WTC11 (cell line): ENCODE results near the gene COL5A1. TPM values are rescaled to one million over a fixed set of nuclear protein-coding genes. Genes with fewer than 3 reads are reported as not detected.
A peak's percentile ranks its signal among the peaks of the same experiment; 100 is the strongest.

ENCODE experiments used
- ATAC-seq: fragments of 200-7000 bp; cut with Tn5 transposase; 2 replicates; pipeline ENCODE4 v1.10.0; 2021; ENCODE audit warnings: mild to moderate bottlenecking, moderate library complexity
- CTCF ChIA-PET: fragments of 300-600 bp; sonication (Branson Sonifier 250); formaldehyde crosslinking; loops from one replicate; lab custom pipeline; 2021; ENCODE audit warnings: antibody characterized with exemption; lab: Charles Lee
- POLR2A ChIA-PET: fragments of 350-600 bp; sonication (Branson Sonifier 250); formaldehyde crosslinking; loops from one replicate; lab custom pipeline; 2021; ENCODE audit warnings: antibody characterized with exemption; lab: Charles Lee
- DNase-seq: peaks from one replicate; pipeline ENCODE4 v3.0.0; 2021; ENCODE audit warnings: low spot score
- H3K27ac Mint-ChIP-seq: 2 replicates; pipeline ENCODE4 v1.8.0; 2021; ENCODE audit warnings: mixed read lengths
- H3K27me3 Mint-ChIP-seq: 2 replicates; pipeline ENCODE4 v1.8.0; 2021; ENCODE audit warnings: low read depth, mild to moderate bottlenecking, moderate library complexity, mixed read lengths
- H3K36me3 Mint-ChIP-seq: 2 replicates; pipeline ENCODE4 v1.8.0; 2021; ENCODE audit warnings: mixed read lengths
- H3K4me1 Mint-ChIP-seq: 2 replicates; pipeline ENCODE4 v1.8.0; 2022; ENCODE audit warnings: mixed read lengths
- H3K4me3 Mint-ChIP-seq: 2 replicates; pipeline ENCODE4 v1.8.0; 2021; ENCODE audit warnings: mild to moderate bottlenecking, moderate library complexity, mixed read lengths
- H3K9me3 Mint-ChIP-seq: 2 replicates; pipeline ENCODE4 v1.8.0; 2021; ENCODE audit warnings: mixed read lengths
- ATF1 ChIP-seq: sonication (generic); formaldehyde crosslinking; IDR thresholded peaks from 2 replicates; pipeline ENCODE4 v1.8.1; 2023; ENCODE audit warnings: mild to moderate bottlenecking, moderate library complexity, missing genetic modification reagents
- CREM ChIP-seq: sonication (generic); formaldehyde crosslinking; IDR thresholded peaks from 2 replicates; pipeline ENCODE4 v1.8.1; 2022; ENCODE audit warnings: mild to moderate bottlenecking, missing genetic modification reagents, moderate library complexity
- E2F5 ChIP-seq: sonication (generic); formaldehyde crosslinking; IDR thresholded peaks from 2 replicates; pipeline ENCODE4 v1.8.1; 2022; ENCODE audit warnings: mild to moderate bottlenecking, moderate library complexity, missing genetic modification reagents
- ESRRA ChIP-seq: sonication (generic); formaldehyde crosslinking; IDR thresholded peaks from 2 replicates; pipeline ENCODE4 v1.8.1; 2022; ENCODE audit warnings: mild to moderate bottlenecking, missing genetic modification reagents, borderline replicate concordance
- ETV6 ChIP-seq: sonication (generic); formaldehyde crosslinking; IDR thresholded peaks from 2 replicates; pipeline ENCODE4 v1.8.1; 2022; ENCODE audit warnings: mild to moderate bottlenecking, missing genetic modification reagents
- FOXJ3 ChIP-seq: sonication (generic); formaldehyde crosslinking; IDR thresholded peaks from 2 replicates; pipeline ENCODE4 v1.9.0; 2021; ENCODE audit warnings: missing genetic modification reagents, mild to moderate bottlenecking, borderline replicate concordance
- FOXK1 ChIP-seq: sonication (generic); formaldehyde crosslinking; IDR thresholded peaks from 2 replicates; pipeline ENCODE4 v1.8.0; 2022; ENCODE audit warnings: mild to moderate bottlenecking, moderate library complexity, missing genetic modification reagents
- GABPB1 ChIP-seq: sonication (generic); formaldehyde crosslinking; IDR thresholded peaks from 2 replicates; pipeline ENCODE4 v1.8.1; 2023; ENCODE audit warnings: mild to moderate bottlenecking, missing genetic modification reagents
- GTF2I ChIP-seq: fragments of 250-450 bp; sonication (Bioruptor Pico); conservative IDR thresholded peaks from 2 replicates; pipeline ENCODE4 v1.4.0; 2021; ENCODE audit warnings: mild to moderate bottlenecking
- HMGA2 ChIP-seq: fragments of 250-450 bp; sonication (Bioruptor Pico); IDR thresholded peaks from 2 replicates; pipeline ENCODE4 v1.4.0; 2021; ENCODE audit warnings: mild to moderate bottlenecking, moderate library complexity
- JUN ChIP-seq: sonication (generic); formaldehyde crosslinking; IDR thresholded peaks from 2 replicates; pipeline ENCODE4 v1.8.0; 2023; ENCODE audit warnings: mild to moderate bottlenecking, missing genetic modification reagents
- MAX ChIP-seq: sonication (generic); formaldehyde crosslinking; IDR thresholded peaks from 2 replicates; pipeline ENCODE4 v1.8.0; 2022; ENCODE audit warnings: mild to moderate bottlenecking, missing genetic modification reagents
- MXD4 ChIP-seq: fragments of 250-450 bp; sonication (Bioruptor Pico); IDR thresholded peaks from 2 replicates; pipeline ENCODE4 v1.8.0; 2021; ENCODE audit warnings: mild to moderate bottlenecking, moderate library complexity, borderline replicate concordance
- NFATC4 ChIP-seq: fragments of 250-450 bp; sonication (Bioruptor Pico); IDR thresholded peaks from 2 replicates; pipeline ENCODE4 v1.9.0; 2021; ENCODE audit warnings: mild to moderate bottlenecking
- NFE2L1 ChIP-seq: sonication (generic); formaldehyde crosslinking; IDR thresholded peaks from 2 replicates; pipeline ENCODE4 v1.8.1; 2023; ENCODE audit warnings: missing genetic modification reagents
- NR2C2 ChIP-seq: sonication (generic); formaldehyde crosslinking; IDR thresholded peaks from 2 replicates; pipeline ENCODE4 v1.8.0; 2022; ENCODE audit warnings: mild to moderate bottlenecking, missing genetic modification reagents
- NR3C1 ChIP-seq: sonication (generic); formaldehyde crosslinking; conservative IDR thresholded peaks from 2 replicates; pipeline ENCODE4 v1.8.1; 2023; ENCODE audit warnings: low read depth, mild to moderate bottlenecking, missing genetic modification reagents
- SOX15 ChIP-seq: fragments of 250-450 bp; sonication (Bioruptor Pico); IDR thresholded peaks from 2 replicates; pipeline ENCODE4 v1.9.0; 2021; ENCODE audit warnings: mild to moderate bottlenecking
- TEAD1 ChIP-seq: sonication (generic); formaldehyde crosslinking; IDR thresholded peaks from 2 replicates; pipeline ENCODE4 v1.8.0; 2022; ENCODE audit warnings: mild to moderate bottlenecking, missing genetic modification reagents
- ZNF317 ChIP-seq: sonication (generic); formaldehyde crosslinking; IDR thresholded peaks from 2 replicates; pipeline ENCODE4 v1.8.1; 2023; ENCODE audit warnings: low read depth, mild to moderate bottlenecking, moderate library complexity, missing genetic modification reagents, borderline replicate concordance
- ZNF396 ChIP-seq: fragments of 250-450 bp; sonication (Bioruptor Pico); IDR thresholded peaks from 2 replicates; pipeline ENCODE4 v1.8.0; 2021; ENCODE audit warnings: mild to moderate bottlenecking, moderate library complexity, borderline replicate concordance
- ZNF416 ChIP-seq: fragments of 250-450 bp; sonication (Bioruptor Pico); IDR thresholded peaks from 2 replicates; pipeline ENCODE4 v1.9.0; 2021; ENCODE audit warnings: mild to moderate bottlenecking, inconsistent platforms
- total RNA-seq: library from RNA; stranded (reverse); gene quantifications from 3 replicates; pipeline ENCODE4 v1.2.3, GENCODE V29; 2021
- TF ChIP-seq, protein P1 (sequence below): sonication (generic); formaldehyde crosslinking; IDR thresholded peaks from 2 replicates; pipeline ENCODE4 v1.8.1; 2022; ENCODE audit warnings: mild to moderate bottlenecking, missing genetic modification reagents, moderate library complexity, borderline replicate concordance

Gene COL5A1
- total RNA-seq, 1 experiment from 2014 or later = 13.5 TPM

- no peaks in the 10 kb centered on the region for H3K9me3 Mint-ChIP-seq
- H3K27ac Mint-ChIP-seq = 0 out of 2 replicates have a peak overlapping the region, but pooled peaks have one; percentile 9
- no peak for TF ChIP-seq NR2C2
- no peak for TF ChIP-seq GTF2I (CRISPR knock-in tag)
- no peak for TF ChIP-seq NFATC4 (CRISPR knock-in tag)
- TF ChIP-seq FOXK1 (CRISPR knock-in tag) = no peak
- no peak overlapping the region for H3K4me3 Mint-ChIP-seq
- ChIA-PET CTCF (interaction anchor here (0.9 kb wide), 1 partner anchor 16 kb away, joined by 3 read pairs; no protein-coding TSS in a partner anchor), POLR2A (no interaction called here)
- ATAC-seq (no peak), DNase-seq (no peak)
- H3K4me1 Mint-ChIP-seq = no peaks in the 10 kb centered on the region
- no peaks in the 10 kb centered on the region for H3K36me3 Mint-ChIP-seq
- no peaks in the 10 kb centered on the region for H3K27me3 Mint-ChIP-seq
These were observed 182.0 kb downstream of the COL5A1 start for GRCh38 chr9:134823623-134824022.

DNA sequence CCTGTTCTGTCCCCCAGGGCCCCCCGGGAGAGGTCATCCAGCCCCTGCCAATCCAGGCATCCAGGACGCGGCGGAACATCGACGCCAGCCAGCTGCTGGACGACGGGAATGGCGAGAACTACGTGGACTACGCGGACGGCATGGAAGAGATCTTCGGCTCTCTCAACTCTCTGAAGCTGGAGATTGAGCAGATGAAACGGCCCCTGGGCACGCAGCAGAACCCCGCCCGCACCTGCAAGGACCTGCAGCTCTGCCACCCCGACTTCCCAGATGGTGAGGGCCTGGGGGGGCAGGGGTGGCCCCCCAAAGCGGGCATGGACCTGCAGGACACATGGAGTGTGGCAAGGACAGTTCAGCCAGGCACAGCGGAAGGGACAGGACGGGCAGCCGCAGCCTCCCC, 183.0 kb downstream of the COL5A1 start:
- Mint-ChIP-seq H3K27ac (no peak overlapping the region), H3K4me1 (no peaks in the 10 kb centered on the region), H3K27me3 (no peaks in the 10 kb centered on the region), H3K4me3 (no peak overlapping the region), H3K36me3 (no peaks in the 10 kb centered on the region), H3K9me3 (no peaks in the 10 kb centered on the region)
- DNase-seq (no peak), ATAC-seq (no peak)
- TF ChIP-seq JUN (CRISPR knock-in tag) = no peak
- TF ChIP-seq GTF2I (CRISPR knock-in tag) = no peak
- no peak for TF ChIP-seq ZNF396
- no peak for TF ChIP-seq ZNF416 (CRISPR knock-in tag)
- no peak for TF ChIP-seq FOXJ3
- TF ChIP-seq HMGA2 (CRISPR knock-in tag) = no peak
- TF ChIP-seq NFE2L1 (CRISPR knock-in tag) = no peak
- no peak for TF ChIP-seq ETV6 (CRISPR knock-in tag)
- no peak for TF ChIP-seq CREM
- TF ChIP-seq ZNF317 (CRISPR knock-in tag) = no peak
- no peak for TF ChIP-seq TEAD1 (CRISPR knock-in tag)
- no peak for TF ChIP-seq NFATC4 (CRISPR knock-in tag)
- TF ChIP-seq NR2C2 = no peak
- POLR2A ChIA-PET = interaction anchor here (0.6 kb wide), 1 partner anchor 232 kb away, joined by 4 read pairs; no protein-coding TSS in a partner anchor
- CTCF ChIA-PET = no interaction called here

DNA sequence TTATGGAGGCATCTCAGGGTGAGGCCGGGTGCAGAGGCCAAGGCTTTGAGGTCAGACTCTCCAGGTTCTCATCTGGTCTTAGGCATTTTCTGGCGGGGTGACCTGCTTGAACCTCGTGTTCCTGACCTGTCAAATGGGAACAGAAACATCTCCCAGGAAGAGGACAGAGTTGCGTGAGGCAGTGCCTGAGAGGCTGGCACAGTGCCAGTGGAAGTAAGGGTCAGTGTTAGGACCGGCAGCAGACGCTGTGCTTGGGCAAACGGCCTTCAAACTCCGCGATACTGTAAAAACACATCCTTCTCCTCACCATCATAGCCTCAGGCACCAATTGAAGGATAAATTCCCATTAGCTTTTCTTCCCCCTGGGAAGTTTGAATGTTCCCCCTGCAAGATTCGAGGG, 183.4 kb downstream of the COL5A1 start:
- ChIA-PET CTCF (no interaction called here), POLR2A (interaction anchor here (0.6 kb wide), 1 partner anchor 231 kb away, joined by 4 read pairs; no protein-coding TSS in a partner anchor)
- H3K27ac Mint-ChIP-seq = no peak overlapping the region
- no peaks in the 10 kb centered on the region for H3K9me3 Mint-ChIP-seq
- no peaks in the 10 kb centered on the region for H3K4me1 Mint-ChIP-seq
- no peak for DNase-seq
- no peaks in the 10 kb centered on the region for H3K27me3 Mint-ChIP-seq
- no peaks in the 10 kb centered on the region for H3K36me3 Mint-ChIP-seq
- no peak for TF ChIP-seq ESRRA (CRISPR knock-in tag)
- TF ChIP-seq E2F5 (CRISPR knock-in tag) = no peak
- no peak for TF ChIP-seq NR3C1 (CRISPR knock-in tag)
- no peak for TF ChIP-seq ATF1 (CRISPR knock-in tag)
- no peak for TF ChIP-seq MAX (CRISPR knock-in tag)
- TF ChIP-seq, protein P1, sequence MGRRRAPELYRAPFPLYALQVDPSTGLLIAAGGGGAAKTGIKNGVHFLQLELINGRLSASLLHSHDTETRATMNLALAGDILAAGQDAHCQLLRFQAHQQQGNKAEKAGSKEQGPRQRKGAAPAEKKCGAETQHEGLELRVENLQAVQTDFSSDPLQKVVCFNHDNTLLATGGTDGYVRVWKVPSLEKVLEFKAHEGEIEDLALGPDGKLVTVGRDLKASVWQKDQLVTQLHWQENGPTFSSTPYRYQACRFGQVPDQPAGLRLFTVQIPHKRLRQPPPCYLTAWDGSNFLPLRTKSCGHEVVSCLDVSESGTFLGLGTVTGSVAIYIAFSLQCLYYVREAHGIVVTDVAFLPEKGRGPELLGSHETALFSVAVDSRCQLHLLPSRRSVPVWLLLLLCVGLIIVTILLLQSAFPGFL (CRISPR knock-in tag) = no peak
- TF ChIP-seq SOX15 (CRISPR knock-in tag) = no peak
- TF ChIP-seq MXD4 = no peak
- TF ChIP-seq GABPB1 (CRISPR knock-in tag) = no peak
- TF ChIP-seq, all 79 proteins: peak for 0
- ATAC-seq = no peak
- no peak overlapping the region for H3K4me3 Mint-ChIP-seq
